ENCODE measurements around the gene C9orf152.
"Not testable (repeated sequence)": the region's sequence is repeated elsewhere in the genome, so short reads cannot be mapped to it uniquely, and the experiment has no call there.

GRCh38 chr9:110196084-110196499, 11.9 kb downstream of the C9orf152 start:
- not testable (repeated sequence) for TF ChIP-seq NFIC (IDR thresholded peaks at IDR 0.05); POLR2A (conservative IDR thresholded peaks at IDR 0.05); TFAP4 (CRISPR knock-in tag; IDR thresholded peaks at IDR 0.05; ENCODE audit: borderline replicate concordance); TSHZ1 (CRISPR knock-in tag; IDR thresholded peaks at IDR 0.05); MAX (CRISPR knock-in tag; IDR thresholded peaks at IDR 0.05)

All from K562 (cell line).